ENCODE results near the gene EHBP1. TPM values are rescaled to one million over a fixed set of nuclear protein-coding genes. Genes with fewer than 3 reads are reported as not detected.
"Not testable (repeated sequence)": the region's sequence is repeated elsewhere in the genome, so short reads cannot be mapped to it uniquely, and the experiment has no call there.

The EHBP1 gene
- total RNA-seq, 1 donor from 2014 or later, result 27.6 TPM

DNA sequence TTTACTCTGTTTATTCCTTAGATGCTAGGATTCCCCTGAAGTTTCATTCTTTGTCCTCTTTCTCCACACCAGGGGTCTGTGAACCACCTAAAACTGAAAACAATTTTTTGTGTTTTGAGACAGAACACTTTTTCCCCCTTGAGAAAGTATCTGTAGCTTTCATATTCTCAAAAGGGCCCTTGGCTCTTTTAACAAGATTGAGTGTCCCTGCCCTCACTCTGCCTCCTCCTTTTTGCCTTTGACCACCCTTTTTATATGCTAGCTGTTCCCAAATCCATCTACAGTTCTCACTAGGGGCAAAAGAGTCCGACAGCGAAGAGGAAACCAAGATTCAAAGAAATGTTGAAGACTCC, 883 bp upstream of the EHBP1 start:
- no peak for DNase-seq (ENCODE audit: low read depth)

DNA sequence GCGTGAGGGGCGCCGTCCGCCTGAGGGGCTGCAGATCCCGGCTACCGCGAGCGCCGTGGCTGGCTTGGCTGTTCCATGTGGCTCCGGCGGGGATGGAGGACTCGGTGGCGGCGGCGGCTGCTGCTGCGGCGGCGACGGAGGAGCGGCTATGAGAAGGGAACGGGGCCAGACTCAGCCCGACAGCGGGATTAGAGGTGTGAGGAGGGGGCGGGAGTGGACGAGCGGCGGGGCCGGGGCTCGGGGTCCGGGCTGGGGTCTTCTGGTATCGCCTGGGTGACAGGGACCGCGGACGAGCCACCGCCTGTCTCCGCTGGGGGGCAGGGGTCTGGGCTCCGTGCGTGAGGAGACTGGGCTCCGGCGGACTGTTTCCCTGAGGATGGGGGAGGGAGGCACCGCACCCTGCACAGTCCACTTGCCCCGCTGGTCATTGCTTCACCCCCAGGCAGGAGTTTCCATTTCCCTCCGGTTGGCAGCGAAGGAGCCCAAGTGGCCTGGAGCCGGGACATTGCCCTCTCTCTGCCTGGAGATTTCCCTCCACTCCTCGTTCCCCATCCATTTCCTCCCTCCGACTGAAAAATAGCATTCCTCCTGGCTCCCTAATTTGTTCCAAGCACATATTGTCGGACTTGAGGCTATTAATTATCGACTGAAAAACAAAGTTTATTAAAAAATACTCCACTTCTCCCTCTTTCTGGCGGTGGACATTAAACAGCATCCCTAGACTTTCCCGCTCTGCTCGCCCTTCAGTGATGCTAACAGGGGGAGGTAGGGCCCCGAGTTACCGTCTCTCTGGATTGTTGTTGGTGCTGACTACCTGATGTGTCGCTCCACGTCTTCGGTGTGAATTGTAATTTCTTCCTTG, 577 bp downstream of the EHBP1 start:
- peak; percentile 71 for DNase-seq (ENCODE audit: low read depth)

- no peak for DNase-seq (ENCODE audit: low read depth)
Observed at GRCh38 chr2:62706721-62707521, 1.4 kb downstream of the EHBP1 start.

DNA sequence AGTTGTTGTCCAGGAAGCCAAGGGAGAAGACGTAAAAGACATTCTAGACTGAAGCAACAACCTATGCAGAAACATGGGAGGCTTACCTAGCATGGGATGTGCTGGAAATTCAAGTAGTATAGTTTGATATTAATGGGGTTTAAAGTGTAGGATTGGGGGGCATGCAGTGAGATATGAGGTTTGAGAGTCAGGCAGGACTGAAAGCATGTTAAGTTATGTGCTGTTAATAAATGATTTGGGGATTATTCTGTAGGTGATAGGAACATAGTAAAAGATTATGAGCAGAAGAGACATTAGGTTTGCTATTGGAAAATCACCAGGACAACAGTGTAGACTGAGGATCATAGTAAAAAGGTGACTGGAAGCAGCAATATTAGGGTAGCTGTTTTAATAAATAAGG, 3.2 kb downstream of the EHBP1 start:
- no peak for DNase-seq (ENCODE audit: low read depth)

DNA sequence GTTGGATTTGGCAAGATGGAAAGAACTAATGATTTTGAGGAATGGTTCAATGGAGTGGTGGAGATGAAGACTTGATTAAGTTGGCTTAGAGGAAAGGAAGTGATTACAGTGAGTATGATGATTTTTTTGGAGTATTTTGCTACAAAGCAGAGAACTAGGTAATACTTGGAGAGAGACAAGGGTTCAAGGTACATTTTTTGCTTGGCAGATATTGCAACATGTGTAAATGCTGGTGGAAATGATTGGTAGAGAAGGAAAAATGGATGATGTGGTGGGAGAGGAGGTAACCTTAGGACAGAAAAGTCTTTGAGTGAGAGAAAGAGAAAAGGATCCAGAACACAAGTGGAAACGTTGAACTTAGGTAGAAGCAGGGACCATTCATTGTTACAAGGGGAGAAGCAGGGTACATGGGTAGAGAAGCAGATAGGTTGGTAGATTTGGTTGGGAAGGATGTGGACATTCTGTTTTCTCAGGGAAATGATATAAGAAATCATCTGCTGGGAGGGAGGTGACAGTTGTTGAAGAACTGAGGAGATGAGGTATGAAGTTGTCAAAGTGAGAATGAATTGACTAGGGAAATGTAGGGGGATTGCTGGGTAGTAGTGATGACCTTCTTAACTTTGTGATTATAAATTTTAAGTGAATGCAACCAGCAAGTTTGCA, 6.5 kb downstream of the EHBP1 start:
- DNase-seq (ENCODE audit: low read depth), result no peak

- not testable (repeated sequence) for DNase-seq (ENCODE audit: low read depth)
Observed at GRCh38 chr2:62713196-62713595, 7.7 kb downstream of the EHBP1 start.

GRCh38 chr2:62713837-62714236, 8.3 kb downstream of the EHBP1 start:
- no peak for DNase-seq (ENCODE audit: low read depth)

- no peak for DNase-seq (ENCODE audit: low read depth)
Observed at GRCh38 chr2:62716768-62717167, 11.3 kb downstream of the EHBP1 start.

- no peak for DNase-seq (ENCODE audit: low read depth)
Observed at GRCh38 chr2:62717503-62718081, 12.1 kb downstream of the EHBP1 start.

GRCh38 chr2:62718225-62718822, 12.8 kb downstream of the EHBP1 start:
- no peak for DNase-seq (ENCODE audit: low read depth)

DNA sequence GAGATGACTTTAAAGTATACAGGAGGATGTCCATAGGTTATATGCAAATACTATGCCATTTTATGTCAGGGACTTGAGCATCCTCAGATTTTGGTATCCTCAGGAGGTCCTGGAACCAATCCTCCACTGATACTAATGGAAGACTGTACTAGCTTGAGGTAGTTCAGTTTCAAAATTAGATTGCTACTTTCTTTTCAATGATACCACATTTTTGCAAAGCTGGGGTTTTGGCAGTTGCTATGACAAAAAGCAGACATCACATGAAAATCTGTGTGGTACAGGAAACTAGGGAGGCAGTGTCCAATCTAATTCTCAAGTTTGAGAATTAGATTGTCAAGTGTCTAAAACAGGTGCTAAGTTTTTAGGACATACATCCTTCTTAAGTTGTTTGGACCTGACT, 14.2 kb downstream of the EHBP1 start:
- no peak for DNase-seq (ENCODE audit: low read depth)

- DNase-seq (ENCODE audit: low read depth), result no peak
Observed at GRCh38 chr2:62722679-62723078, 17.2 kb downstream of the EHBP1 start.

- DNase-seq (ENCODE audit: low read depth), result no peak
Observed at GRCh38 chr2:62723253-62723652, 17.7 kb downstream of the EHBP1 start.

- no peak for DNase-seq (ENCODE audit: low read depth)
Observed at GRCh38 chr2:62724106-62724505, 18.6 kb downstream of the EHBP1 start.

DNA sequence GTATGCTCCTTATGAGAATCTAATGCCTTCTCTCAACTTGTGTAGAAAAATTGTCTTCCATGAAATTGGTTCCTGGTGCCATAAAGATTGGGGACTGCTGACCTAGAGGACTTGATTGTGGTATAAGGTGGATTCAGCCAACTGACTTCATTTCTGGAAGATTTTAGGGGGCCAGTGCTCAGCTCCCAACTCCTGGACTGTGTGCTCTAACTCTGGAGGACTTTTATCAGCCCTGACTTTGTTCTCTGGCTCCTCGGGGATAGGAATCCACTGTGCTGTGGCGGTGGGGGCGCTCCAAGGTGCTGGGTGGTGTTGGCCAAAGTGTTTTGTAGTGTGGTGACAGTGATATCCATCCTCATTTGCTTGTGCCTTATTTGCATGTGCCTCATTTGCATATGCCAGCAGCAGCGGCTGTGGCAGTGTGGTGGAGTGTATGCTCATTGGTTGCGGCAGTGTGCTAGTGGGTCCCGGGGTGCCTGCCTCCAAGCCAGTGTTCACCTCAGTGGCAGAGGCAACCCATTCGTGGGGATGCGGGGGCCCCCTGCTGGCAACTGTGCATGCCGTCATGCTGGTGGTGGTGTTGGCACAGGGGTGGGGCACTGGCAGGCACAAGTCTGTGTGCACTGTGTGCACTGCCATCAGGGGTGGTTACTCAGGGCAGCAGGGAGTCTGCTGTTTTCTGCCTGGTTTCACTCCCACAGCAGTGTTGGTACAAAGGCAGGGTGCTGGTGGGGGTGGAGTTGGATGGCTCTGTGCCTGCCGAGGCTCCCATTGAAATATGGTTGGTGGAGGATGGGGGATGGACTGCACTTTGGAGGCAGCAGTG, 19.6 kb downstream of the EHBP1 start:
- DNase-seq (ENCODE audit: low read depth), result no peak

GRCh38 chr2:62725712-62726055, 20.2 kb downstream of the EHBP1 start:
- no peak for DNase-seq (ENCODE audit: low read depth)

DNA sequence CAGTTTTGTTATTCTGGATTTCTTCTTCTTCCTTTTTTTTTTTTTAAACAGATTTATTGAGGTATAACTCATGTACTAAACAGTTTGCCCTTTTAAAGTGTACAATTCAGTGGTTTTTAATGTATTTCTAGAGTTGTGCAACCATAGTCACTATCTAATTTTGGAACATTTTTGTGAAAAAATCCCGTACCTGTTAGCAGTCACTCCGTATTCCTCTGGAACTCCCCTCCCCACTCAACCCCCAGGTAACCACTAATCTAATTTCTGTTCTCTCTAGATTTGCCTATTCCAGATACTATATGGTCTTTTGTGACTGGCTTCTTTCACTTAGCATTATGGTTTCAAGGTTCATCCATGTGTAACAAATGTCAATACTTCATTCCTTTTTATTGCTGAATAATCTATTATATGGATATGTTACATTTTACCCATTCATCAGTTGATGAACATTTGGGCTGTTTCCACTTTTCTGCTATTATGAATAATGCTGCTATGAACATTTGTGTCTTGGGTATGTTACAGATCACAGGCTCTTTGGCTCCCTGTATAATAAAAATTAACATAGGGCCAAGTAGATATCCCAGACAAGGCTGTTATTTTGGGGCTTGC, 21.9 kb downstream of the EHBP1 start:
- no peak for DNase-seq (ENCODE audit: low read depth)

- no peak for DNase-seq (ENCODE audit: low read depth)
Observed at GRCh38 chr2:62727876-62728566, 22.5 kb downstream of the EHBP1 start.

DNA sequence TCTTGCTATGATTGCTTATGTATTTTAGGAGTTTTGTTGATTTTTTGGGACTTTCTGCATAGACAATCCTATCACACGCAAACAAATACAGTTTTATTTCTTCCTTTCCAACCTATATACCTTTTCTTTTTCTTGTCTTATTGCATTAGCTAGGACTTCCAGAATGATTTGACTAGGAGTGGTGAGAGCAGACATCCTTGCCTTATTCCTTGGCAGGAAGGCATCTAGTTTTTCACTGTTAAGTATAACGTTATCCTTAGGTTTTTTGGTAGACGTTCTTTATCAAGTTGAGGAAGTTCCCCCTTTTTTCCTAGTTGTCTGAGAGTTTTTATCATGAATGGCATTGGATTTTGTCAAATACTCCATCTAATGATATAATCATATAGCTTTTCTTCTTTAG, 25.8 kb downstream of the EHBP1 start:
- no peak for DNase-seq (ENCODE audit: low read depth)

Measured in myocyte (in vitro differentiated cells).